AG08395 (cell line): ENCODE data around the gene TUT4.
A peak's percentile ranks its signal among the peaks of the same experiment; 100 is the strongest.

Experiments
- DNase-seq: peaks from one replicate; pipeline ENCODE4 v3.0.0; 2012; ENCODE audit warnings: mixed read lengths, low spot score

Gene TUT4

DNA sequence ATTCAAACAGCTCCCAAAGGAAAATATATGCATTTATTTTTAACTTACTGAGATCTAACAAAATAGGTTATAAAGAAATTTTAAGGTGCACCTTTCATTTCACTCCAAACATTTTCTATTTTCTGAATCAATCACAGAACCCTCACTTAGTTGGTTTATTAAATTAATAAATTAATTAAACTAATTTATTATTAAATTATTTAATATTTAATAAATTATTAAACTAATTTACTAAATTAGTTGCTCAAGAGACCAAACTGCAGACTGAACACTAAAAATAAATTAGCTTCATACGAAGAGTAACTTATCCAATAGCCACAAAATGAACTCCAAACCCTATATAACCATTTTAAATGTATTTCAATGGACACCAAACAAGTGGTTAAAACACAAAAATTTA lies 80.5 kb downstream of the TUT4 start:
- DNase-seq: no peak

DNA sequence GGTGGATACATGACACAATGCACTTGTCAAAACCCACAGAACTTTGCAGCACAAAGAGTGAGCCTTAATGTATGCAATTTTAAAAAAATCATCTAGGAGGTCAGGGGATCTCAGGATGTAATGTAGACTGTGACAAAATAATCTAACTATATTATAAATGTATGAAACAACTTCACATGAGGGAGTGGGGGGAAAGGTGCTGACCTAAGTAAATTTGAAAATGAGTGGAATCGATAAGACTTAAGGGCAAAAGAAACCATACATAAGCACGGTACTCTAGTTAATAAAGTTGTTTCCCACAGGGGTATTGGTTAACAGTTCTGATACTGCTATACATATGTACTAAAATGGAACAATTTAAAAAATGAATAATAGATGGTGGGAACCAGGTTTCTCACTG lies 83.8 kb downstream of the TUT4 start:
- DNase-seq: no peak

DNA sequence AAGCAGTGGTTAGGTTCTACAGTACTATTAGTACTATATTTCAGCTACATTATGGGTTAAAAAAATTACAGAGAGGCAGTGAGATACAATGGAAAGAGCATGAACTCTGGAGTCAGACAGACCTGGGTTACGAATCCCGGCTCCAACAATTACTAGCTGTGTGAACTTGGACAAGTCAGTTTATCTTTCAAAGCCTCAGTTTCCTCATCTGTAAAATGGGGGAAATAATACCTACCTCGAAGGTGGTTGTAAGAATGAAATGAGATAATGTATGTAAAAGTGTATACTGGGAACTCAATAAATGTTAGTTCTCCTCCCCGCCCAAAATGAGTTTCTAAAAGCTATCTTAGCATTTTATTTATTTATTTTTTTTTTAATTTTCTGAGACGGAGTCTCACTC lies 89.0 kb downstream of the TUT4 start:
- no peak for DNase-seq

DNA sequence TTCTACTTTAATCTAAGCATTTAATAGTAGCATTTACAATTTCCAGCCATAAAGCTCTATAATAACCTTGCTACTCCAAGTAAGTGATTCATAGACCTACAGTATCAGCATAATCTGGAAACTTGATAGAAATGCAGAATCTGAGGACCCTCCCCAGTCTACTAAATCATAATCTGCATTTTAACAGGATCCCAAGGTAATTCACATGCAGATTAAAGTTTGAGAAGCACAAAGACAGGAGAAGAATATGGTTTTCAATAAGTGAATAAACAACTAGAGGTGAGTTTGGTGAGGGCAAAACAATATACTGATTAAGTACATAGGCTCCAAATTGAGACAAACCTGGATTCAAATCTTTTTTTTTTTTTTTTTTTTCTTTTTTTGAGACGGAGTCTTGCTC lies 91.1 kb downstream of the TUT4 start:
- no peak for DNase-seq

DNA sequence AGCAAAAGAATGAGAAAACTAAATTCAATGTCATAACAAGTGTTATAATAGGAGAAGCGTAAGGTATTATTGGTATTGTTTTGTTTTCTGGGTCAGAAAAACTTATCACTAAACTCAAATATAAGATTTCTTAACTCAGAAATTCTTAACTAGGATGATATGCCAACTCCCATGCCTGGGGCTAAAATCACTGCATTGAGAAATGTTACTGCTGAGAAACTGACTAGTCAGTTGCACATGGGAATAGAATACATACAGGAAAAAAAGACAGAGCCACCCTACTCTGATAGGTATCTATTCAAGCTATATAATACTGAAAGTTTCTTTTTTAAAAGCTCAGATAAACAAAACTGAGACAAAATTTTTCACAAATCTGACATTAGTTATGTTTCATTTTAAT lies 92.2 kb downstream of the TUT4 start:
- peak; percentile 8 for DNase-seq

DNA sequence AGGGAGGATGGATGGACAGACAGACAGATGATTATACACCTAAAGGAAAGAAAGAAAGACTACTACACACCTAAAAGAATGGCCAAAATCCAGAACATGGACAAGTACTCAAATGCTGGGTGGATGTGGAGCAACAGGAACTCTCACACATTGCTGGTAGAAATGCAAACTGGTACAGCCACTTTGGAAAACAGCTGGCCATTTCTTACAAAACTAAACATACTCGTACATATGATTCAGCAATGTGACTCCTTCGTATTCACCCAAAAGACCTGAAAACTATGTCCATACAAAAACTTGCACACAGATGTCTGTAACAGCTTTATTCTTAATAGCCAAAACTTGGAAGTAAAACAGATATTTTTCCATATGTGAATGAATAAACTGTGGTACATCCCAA lies 97.2 kb downstream of the TUT4 start:
- DNase-seq: no peak

DNA sequence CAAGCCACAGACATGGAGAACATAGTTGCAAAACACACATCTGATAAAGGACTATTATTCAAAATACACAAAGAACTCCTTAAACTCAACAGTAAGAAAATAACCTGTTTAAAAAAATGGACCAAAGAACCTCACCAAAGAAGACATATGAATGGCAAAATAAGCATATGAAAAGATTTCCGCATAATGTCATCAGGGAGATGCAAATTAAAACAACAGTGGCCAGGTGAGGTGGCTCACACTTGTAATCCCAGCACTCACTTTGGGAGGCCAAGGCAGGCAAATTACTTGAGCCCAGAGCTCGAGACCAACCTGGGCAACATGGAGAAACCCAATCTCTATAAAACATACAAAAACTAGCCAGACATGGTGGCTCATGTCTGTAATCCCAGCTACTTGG lies 98.1 kb downstream of the TUT4 start:
- DNase-seq: no peak

DNA sequence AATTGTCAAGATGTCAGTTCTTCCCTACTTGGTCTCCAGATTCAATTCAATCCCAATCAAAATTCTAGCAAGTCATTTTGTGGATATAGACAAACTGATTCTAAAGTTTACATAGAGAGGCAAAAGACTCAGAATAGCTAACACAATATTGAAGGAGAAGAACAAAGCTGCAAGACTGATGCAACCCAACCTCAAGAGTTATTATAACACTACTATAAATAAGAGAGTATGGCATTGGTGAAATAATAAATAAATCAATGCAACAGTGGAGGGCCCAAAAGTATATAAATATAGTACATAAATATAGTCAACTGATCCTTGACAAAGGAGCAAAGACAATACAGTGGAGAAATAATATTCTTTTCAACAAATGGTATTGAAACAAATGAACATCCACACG lies 98.8 kb downstream of the TUT4 start:
- DNase-seq: no peak

DNA sequence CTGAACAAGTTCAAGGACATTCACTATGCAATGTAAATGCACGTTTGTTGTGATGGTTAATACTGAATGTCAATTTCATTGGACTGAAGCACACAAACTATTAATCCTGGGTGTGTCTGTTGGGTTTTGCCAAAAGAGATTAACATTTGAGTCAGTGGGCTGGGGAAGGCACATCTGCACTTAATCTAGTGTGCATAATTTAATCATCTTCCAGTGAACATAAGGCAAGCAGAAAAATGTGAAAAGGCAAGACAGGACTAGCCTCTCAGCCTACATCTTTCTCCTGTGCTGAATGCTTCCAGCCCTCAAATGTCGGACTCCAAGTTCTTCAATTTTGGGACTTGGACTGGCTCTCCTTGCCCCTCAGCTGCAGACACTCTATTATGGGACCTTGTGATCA lies 108.4 kb downstream of the TUT4 start:
- no peak for DNase-seq

DNA sequence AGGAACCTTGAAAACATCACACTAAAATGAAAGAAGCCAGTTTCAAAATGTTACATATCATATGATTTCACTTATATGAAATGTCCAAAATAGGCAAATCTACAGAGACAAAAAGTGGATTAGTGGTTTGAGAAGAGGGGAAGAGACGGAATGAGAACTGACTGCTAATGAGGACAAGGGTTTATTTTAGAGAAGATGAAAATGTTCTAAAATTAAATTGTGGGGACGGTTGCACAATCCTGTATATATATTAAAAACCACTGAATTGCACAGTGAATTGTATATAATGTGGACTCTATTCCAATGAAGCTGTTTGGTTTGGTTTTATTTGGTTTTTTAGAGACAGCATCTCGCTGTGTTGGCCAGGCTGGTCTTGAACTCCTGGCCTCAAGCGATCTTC lies 112.9 kb downstream of the TUT4 start:
- DNase-seq: no peak

DNA sequence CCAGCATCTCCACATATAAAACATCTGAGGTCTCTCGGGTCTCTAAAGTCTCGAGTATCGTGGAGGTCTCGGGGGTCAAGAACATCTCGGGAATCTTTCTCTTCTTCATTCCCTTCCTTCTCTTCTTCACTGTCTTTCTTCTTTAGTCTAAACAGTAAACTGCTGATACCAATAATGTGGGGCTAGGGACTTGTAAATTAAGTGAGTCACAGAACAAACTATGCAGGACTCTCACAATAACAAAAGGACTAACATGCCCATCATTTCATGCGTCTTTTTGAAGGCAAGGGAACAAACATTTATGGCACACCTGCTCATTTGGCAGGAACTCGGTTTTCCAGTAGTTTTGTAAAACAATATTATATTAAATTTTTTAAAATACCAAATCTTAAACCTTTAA lies 116.1 kb downstream of the TUT4 start:
- no peak for DNase-seq

DNA sequence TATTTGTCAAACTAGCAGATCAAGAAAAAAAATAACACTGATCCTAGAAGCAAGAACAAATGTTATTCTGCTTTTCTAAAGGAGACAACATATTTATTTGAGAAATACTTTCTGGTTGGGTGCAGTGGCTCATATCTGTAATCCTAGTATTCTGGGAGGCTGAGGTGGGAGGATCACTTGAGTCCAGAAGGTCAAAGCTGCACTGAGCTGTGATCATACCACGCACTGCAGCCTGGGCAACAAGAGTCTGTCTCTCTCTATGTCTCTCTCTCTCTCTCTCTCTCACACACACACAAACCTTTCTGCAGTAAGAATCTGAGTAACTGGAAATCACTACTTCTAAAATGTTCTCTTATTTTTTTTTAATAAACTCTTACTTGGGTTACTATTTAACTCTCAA lies 117.2 kb downstream of the TUT4 start:
- DNase-seq: no peak

DNA sequence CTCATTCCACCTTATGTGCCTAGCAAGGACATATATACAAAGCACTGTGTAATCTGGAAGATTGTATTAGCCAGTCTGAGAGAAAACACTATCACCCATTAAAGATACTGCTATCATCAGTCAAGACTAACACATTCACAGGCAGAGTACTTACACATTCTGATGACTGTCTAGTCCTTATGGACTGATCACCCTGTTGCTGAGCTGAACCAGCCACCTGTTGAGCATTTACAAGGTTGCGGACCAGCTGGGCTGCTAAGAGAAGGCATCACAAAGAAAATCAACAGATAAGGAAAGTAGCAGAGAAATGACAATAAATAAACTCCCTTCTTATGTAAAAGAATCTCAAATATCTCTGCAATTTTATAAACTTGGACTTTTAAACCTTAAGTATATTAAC lies 117.7 kb downstream of the TUT4 start:
- DNase-seq: no peak

DNA sequence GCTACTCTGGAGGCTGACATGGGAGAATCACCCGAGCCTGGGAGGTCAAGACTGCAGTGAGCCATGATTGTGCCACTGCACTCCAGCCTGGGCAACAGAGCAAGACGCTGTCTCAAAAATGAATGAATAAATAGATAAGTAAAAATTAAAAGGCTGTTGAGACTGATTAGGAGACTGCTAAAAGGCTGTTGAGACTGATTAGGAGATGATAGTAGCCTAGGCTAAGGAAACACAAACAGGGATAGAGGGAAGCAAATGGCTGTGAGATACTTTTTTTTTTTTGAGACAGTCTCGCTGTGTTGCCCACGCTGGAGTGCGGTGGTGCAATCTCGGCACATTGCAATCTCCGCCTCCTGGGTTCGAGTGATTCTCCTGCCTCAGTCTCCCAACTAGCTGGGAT lies 120.1 kb downstream of the TUT4 start:
- no peak for DNase-seq

DNA sequence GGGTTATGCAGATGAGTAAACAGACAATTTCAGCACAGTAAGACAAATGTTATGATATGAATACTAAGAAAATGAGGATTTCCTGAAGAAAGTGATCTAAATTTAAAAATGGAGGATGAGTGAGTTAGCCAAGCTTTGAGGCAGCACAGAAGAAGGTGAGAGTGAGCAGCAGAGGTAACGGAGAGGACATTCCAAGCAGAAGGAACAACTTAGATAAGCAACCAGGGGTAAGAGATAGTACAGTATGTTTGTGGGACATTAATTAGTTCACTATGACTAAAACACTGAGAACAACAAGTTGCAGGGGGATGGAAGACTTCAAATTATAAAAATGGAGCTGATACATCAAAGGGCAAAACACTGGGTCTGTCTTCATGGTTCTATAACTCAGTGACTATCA lies 125.7 kb downstream of the TUT4 start:
- DNase-seq: no peak

DNA sequence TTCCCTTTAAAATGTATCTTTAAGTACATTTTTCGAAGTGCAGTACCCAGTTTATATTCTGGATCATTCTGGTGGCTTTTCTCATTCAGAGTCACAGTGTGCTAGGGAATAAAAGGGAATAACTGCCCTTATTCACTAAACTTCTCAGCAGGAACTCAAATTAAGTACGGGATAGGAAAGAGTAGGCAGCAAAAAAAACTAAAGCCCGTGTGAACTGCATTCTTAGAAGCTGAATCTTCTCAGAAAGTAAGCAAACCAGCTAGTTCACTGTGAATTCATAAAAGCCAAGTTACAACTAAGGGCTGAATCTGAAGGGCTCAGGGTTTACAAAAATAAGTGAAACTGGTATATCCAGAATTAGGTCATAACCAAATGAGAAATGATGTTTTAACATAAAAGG lies 126.5 kb downstream of the TUT4 start:
- peak; percentile 7 for DNase-seq

DNA sequence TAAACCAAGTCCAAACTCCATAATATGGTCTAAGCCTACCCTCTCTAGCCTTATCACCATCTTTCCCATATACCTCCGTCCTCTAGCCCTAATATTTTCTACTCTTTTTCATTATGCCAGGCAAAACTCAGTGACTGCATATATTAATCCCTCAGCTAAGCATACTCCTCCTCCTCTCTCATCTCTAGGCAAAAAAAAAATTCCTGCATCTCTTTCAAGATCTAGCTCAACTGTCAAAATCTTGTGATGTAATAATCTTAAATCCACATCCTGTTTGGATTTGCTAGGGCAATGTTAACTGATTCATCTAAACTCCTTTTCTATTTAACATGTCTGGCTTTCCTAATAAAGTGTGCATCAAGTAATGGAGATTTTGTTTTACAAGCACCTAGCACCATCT lies 128.1 kb downstream of the TUT4 start:
- DNase-seq: no peak

DNA sequence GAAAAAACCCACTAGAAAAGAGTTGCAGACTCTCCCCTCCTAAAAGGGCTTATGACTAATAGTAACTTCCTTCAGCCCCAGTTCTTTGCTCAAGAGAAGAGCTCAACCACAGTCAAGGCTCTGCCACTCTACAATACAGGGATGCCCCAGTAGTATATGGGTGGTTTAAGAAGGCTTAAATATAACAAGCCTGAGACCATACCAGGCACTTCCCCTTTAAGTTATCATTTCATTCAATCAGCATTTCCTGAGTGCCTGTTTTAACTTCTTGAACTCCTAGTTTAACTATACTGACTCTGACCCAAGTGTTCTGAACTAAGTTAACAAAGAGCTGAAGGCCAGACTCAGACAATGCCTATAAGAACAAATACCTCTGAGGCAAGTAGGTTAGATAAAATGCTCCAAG lies 128.7 kb downstream of the TUT4 start:
- DNase-seq: no peak

DNA sequence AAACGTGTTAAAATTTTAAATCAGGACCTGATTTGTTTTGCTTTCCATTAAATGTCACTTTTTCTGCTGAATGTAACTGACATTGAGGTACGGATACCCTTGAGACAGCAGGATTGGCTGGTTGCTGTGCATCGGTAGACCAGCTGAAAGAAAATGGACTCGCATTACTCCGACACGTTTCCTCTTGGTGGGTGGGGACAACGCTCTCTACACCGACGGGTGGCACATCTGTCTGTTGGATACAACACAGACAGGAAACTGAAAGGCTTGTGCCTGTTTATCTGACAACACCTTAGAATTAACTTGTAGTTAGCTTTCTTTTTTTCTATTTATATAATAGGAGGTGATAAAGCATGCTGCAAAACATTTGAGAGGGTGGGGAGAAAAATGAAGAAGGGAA lies 129.1 kb downstream of the TUT4 start:
- no peak for DNase-seq

DNA sequence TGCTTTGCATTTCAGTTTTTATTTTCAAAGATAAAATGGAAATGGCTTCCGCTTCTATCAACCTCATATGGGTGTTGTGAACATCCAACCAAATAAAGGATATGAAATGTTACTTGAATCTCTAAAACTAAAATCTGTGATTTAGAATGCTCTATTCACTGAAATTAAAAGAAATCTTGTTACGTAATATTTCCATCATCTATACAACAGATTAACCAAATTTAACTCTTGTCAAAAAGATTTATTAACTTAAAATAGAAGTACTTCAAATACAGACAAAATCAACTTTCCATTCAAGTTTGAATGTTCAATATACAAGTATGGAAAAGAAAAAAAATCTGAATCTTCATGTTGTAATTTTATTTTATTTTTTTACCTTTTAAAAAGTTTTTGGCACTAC lies 129.8 kb downstream of the TUT4 start:
- DNase-seq: no peak

DNA sequence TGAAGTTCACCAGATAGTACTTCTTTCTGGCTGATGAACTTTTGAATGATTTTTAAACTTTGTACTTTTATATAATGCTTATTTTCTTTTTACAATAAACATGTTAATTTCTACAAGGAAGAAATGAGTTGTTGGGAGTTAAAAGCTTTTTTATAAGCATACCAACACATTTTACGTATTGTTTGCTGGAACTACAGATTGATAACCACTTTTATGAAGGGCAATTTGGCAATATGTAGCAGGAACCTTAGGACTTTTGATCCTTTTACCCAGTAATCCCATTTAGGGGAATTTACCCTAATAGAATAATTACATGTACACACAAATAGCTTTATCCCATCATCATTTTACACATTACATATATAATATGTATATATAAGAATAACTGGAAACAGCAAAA lies 132.2 kb downstream of the TUT4 start:
- no peak for DNase-seq

DNA sequence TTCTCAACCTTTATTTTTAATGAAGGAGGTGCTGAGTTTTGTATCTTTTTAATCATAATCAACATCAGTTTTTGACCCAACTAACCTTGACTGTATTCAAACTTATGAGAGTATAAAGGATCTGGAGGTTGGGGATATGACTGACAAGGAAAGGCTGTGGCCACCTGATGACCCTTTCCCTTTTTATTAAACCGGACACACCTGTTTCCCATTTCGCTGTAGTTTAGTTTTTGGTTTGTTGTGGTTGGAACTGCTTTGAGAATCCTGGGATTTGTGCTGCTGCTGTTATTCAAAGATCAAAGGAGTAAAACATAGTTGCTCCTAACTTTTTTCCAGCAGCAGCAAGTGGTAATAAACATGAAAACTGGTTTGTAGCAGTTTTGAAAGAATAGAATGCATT lies 136.1 kb downstream of the TUT4 start:
- DNase-seq: no peak

DNA sequence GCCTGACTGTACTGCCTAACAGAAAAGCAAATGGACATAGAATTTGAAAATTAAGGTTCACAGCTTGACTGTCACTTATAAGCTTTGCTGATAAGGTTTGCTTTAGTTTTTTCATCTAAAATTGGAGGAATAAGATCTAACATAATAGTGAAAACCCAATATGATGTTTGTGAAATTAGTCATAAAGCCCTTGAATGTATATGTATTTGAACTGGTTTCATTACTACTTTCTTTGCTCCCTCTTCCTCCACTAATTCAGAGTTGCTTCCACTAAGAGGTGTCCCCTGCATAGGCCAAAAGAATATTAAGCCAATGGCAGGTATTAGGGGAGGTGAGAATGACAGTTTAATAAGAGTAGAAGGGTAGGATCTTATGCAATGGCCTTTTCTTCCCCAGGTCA lies 137.9 kb downstream of the TUT4 start:
- no peak for DNase-seq

DNA sequence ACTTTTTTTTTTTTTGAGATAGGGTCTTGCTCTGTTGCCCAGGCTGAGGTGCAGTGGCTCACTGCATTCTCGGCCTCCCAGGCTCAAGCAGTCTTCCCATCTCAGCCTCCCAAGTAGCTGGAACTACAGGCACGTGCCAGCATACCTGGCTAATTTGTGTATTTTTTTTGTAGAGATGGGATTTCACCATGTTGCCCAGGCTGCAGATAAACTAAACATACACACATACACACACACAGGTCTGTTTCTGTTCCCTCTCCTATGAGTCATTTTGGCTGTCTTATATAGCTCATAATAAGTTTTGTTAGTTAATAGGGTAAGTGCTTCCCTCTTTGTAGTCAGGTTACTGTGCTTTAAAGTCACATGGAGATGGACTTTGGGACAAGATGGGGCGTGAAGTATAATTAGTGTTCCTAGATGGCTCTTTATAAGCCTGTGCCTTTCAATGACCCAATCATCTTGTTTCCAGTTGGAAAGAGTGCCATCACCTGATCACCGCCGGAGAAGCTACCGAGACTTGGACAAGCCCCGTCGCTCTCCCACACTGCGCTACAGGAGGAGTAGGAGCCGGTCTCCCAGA lies 139.4 kb downstream of the TUT4 start:
- no peak for DNase-seq

DNA sequence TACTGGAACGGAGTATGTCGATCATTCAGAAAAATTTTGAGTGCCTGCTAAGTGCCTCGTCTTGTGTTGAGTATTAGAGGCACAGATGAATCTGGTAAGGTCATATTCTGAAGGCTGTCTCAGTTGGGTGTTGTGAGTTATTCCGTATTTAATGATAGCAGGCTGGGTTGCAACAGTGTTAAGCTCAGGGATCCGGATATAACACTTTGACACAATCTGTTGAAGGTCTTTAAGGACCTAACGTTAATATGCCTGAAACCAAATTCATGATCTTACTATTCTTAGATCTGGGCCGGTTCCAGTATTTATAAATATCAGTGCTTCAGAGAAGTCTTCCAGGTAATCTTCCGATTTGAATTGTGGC lies 147.9 kb downstream of the TUT4 start:
- no peak for DNase-seq
